Mucosa of rectum (tissue), 2 donors: ENCODE measurements around the gene IRX2.

Source experiments
- H3K27ac ChIP-seq, 2 donors: one replicate each; pipeline ENCODE4 v1.7.0; 2013; ENCODE audit warnings: inconsistent platforms in 2 of 2, low read depth in 2 of 2, low read length in 2 of 2
- H3K27me3 ChIP-seq, 2 donors: one replicate each; pipeline ENCODE4 v1.7.0; 2013; ENCODE audit warnings: low read length in 2 of 2; ENCODE audit not compliant: control insufficient read depth in 2 of 2, insufficient read depth in 2 of 2
- H3K36me3 ChIP-seq, 2 donors: one replicate each; pipeline ENCODE4 v1.7.0; 2013; ENCODE audit warnings: low read length in 2 of 2; ENCODE audit not compliant: control insufficient read depth in 2 of 2, insufficient read depth in 2 of 2
- H3K4me1 ChIP-seq, 2 donors: one replicate each; pipeline ENCODE4 v1.7.0; 2013; ENCODE audit warnings: low read length in 2 of 2, mild to moderate bottlenecking in 1 of 2; ENCODE audit not compliant: control insufficient read depth in 2 of 2, insufficient read depth in 2 of 2
- H3K4me3 ChIP-seq, 2 donors: one replicate each; pipeline ENCODE4 v1.7.0; 2013; ENCODE audit warnings: low read length in 2 of 2
- H3K9ac ChIP-seq, 2 donors: one replicate each; pipeline ENCODE4 v1.7.0; 2013; ENCODE audit warnings: low read length in 2 of 2, low read depth in 1 of 2, mild to moderate bottlenecking in 1 of 2
- H3K9me3 ChIP-seq, 2 donors: one replicate each; pipeline ENCODE4 v1.7.0; 2013; ENCODE audit warnings: low read length in 2 of 2; ENCODE audit not compliant: control insufficient read depth in 2 of 2
- donor health status: healthy.
- donor health status: Normal muscosa, but diverticular disease.

The IRX2 gene

GRCh38 chr5:2697446-2698200 lies 53.9 kb downstream of the IRX2 start:
- Histone ChIP-seq H3K27me3 (no peaks in the 10 kb centered on the region), H3K9ac (no peak overlapping the region), H3K9me3 (no peaks in the 10 kb centered on the region), H3K36me3 (no peaks in the 10 kb centered on the region), H3K4me1 (no peaks in the 10 kb centered on the region), H3K27ac (no peak overlapping the region), H3K4me3 (no peak overlapping the region)

DNA sequence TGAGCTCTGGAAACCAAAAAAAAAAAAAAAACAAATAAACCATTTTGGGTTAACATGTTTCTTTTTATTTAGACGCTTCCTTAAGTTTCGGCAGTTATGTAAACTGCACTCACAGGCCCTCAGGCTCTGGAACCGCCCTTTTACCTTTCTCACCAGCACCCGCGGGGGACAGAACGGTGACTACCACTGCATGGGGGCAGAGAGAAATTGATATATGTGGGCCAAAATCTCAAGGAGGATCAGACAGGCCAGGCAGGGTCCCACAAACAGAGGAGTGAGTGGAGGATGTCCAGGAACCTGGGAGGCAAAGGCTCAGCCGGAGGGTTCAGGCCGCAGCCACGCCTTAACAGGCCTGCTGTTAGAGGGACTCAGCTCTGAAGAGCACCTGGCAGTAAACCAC lies 54.4 kb downstream of the IRX2 start:
- Histone ChIP-seq H3K27me3 (no peaks in the 10 kb centered on the region), H3K36me3 (no peaks in the 10 kb centered on the region), H3K9me3 (no peaks in the 10 kb centered on the region), H3K27ac (no peak overlapping the region), H3K9ac (no peak overlapping the region), H3K4me1 (no peaks in the 10 kb centered on the region), H3K4me3 (no peak overlapping the region)
